HG02852 (cell line): ENCODE data around the gene GRAMD4.

Source experiments
- ATAC-seq: cut with Tn5 transposase; IDR thresholded peaks from one replicate; pipeline ENCODE4 v1.9.1; 2021; ENCODE audit warnings: mild to moderate bottlenecking, moderate library complexity; ENCODE audit not compliant: unreplicated experiment

Gene GRAMD4

DNA sequence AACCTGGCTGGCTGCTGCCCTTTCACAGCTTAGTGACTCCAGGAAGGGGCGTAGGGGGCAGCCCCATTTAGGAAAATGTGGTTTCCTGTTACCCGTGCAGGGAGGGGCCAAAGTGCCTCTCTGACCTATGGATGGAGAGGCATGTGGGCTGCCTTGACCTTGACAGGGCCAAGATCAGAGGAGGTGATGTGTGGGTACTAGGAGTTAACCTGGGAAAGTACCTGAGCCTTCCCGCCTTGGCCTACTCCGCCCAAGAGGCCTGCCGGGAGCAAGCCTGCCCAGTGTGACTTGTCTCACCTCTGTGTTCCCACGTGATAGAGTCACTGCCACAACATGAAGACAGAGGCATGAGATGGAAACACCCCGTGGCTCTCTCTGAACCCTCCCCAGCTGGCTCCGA is 33.4 kb downstream of the GRAMD4 start:
- ATAC-seq = no peak

DNA sequence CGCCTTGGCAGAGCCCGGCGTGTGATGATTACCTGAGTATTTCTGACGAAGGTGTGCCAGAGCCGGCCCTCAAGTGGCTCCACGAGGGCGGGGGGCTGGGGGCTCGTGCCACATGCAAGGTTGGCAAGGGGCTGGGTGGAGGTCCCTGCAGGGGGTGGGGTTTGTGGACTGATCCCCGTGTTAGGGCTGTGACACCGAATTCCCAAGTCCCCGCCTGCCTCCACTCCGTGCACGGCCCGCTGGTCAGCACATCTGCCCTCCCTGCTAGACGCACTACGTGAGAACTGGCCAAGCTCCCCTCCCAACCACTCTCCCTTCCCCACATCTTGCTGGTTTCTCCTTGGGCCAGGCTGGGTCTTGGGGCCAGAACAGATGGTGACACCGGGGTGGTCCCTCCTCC is 34.2 kb downstream of the GRAMD4 start:
- no peak for ATAC-seq

DNA sequence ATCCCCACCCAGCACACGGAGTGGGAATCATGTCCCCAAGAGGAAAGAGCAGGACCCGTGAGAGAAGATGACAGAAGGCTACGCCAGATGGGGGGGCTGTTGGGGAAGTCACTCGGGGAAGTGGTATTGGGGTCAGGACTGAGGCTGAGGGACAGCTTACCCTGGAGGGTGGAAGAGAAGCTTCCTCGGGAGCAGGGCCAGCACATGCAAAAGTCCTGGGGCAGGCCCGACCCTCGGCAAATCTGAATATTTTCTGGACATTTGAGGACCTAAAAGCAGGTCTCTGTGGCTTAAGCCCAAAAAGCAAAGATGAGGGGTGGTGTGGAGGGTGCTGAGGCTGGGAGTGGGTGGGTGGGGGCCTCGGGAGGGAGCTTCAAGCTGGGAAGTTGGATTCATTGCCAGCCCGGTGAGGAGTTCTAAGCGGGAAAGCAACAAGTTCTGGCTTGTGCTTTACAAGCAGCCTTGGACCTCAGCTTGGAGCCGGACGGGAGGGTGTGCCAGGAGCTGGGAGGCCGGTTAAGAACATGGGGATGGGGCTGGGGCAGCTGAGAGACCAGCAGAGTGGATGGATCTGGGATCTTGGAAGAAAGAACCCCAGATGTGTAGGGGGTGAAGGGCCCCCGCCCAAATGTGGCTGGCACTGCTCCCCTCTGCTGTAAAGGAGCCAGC is 34.9 kb downstream of the GRAMD4 start:
- no peak for ATAC-seq

DNA sequence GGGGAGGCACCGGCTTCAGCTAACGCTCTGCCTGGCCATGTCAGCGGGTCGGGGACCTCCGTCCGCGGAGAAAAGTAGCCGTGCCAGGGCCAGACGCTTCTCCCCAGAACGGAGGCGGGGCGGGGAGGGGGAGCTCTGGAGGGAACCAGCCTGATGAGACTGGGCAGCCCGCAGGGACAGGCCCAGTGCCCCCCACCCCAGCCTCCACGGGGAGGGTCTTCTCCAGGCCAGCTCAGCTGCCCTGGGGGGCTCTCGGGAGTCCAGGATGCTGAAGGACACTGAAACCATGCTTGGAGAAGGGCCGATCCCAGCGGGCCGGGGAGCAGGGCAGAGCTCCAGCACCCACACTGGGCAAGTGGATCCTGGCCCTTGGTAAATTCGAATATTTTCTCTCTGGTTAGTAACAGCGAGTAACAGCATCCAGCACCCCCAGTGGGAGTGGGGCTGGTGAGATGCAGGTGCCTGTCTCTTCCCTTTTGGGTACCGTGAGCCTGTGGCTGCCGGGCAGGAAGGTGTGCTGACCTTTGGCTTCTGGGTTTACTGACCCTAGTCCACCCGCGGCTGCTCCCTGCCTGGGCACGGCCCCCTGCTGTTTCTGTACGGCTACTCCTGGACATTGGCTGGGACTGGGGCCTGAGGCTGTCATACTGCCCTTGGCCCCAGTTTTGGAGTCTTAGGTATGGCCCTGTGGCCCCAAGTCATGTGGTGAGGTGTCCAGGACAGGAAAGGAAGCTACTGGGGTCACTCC is 35.8 kb downstream of the GRAMD4 start:
- ATAC-seq = no peak

DNA sequence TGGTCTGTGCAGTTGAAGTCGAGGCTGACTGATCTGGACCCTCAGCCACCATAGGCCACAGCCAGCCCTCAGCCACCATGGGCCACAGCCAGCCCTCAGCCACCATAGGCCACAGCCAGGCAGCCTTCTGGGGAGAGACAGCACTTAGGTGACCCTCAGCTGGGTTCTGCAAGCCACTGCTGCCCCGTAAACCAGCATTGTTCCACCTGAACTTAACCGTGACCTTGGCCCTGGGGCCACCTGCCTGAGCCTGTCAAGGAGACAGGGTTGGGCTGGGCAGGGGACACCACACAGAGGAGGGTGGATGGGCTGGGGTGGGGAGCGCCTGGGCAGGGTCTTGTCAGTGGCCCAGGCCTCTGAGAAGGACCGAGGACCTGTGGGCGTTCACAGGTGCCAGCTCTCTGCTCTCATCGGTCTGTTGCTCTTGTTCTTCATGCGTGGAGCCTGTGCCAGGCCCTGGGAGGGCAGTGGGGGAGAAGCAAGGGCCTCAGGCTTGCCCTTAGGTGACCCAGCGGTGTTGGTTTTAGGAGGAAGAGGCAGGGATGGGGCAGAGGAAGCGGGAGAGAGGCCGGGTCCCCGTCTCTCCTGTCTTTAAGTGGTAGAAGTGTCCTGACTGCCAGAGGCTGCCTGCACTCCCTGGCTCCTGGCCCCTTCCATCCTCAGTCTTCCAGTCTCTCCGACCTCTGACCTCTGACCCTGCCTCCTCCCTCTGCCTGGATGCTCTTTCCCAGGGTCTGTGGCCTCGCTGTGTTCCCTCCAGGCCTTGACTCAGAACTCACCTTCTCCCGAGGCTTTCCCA is 36.9 kb downstream of the GRAMD4 start:
- no peak for ATAC-seq

DNA sequence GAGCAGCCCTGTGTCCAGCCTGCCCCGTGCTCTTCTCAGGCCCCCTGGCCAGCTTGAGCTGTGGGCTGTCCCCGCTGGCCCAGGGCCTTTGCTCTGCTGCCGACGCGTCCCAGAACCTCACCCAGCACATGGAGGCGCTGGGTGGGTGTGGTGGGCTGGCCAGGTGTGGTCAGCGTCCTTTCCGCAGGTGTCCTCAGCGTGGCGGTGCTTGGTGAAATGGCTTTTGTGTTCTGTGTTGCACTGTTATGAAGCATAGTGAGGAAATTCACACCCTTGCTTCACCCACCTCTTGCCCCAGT is 37.4 kb downstream of the GRAMD4 start:
- ATAC-seq = no peak

DNA sequence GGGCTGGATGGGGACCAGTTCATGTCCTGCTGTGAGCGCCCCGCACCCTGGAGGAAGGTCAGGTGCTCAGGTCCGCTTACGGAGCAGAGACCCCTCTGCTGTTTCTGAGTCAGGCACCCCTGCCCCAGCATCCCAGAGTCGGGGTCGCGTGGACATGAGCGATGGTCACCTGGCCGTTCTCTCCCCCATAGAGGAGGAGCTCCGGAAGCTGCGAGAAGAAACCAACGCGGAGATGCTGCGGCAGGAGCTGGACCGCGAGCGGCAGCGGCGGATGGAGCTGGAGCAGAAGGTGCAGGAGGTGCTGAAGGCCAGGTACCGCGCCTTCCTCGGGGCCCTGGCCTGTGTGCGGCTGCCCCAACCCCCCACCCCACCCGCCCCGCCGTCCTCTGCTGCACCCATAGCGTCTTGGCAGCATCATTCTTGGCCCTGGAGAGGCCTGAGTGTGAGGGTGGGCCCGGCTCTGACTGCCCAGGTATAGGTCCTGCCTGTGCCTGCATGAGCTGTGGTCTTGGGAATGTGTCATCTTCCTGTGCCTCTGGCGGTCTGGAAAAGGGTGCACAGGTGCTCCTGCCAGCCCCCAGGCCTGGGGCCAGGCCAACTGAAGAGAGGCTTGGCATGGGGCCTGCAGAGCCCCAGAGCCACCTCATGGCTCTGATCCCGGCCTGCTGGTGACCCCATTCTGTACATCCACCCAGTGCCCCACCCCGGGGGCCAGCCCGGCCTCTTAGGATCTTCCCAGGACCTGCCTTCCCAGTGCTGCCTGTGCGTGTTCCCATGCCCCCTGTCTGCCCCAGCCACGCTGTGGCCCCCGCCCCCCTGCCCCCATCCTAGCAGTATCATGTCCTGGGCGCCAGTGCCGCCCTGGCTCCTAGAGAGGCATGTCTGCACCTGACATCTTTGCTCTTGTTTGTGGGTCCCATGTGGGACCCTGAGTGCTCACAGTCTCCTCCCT is 38.1 kb downstream of the GRAMD4 start:
- no peak for ATAC-seq

DNA sequence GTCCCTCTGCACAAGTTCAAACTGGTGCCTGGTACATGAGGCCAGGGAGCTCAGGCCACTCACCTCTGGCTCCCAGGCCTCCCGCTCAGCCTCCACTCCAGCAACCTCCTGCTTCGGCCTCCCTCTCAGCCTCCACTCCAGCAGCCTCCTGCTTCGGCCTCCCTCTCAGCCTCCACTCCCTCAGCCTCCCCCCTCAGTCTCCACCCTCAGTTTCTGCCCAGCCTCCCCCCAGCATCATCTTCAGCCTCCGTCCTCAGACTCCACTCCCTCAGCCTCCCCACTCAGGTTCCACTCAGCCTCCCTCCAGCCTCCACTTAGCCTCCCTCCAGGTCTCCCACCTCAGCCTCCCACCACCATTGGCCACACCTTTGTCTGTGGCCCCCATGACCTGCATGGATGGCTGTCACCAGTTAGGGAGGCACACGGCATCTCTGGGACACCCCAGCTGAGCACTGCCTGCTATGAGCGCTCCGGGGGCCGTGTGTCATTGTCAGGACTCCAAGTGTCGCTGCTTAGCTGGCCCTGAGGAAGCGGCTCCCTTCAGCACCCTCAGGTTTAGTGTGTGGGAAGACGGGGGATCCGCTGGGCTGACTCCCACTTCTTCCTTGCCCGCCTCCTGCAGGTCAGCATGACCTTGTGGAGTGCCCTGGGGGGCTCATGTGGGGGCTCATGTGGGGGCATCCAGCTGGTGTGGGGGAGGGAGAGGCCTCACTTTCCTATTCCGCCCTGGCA is 39.0 kb downstream of the GRAMD4 start:
- ATAC-seq = no peak

DNA sequence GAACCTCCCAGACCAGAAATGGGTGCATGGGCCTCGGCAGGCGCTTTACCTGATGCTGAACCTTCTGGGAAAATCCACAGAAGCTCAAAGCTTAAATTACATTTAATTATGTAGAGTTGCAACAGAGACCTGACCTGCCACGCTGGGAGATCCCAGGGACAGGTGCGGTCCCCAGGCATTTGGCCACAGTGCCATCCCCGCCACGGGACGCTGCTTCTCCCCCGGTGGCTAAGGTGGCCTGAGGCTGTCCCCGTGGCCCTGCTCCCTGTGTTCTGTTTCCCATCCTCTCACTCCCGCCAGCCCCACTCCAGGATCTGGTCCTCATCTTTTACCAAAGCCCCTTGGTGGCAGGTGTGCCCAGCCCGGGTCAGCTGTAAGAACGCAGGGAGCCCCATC is 39.6 kb downstream of the GRAMD4 start:
- ATAC-seq = no peak

DNA sequence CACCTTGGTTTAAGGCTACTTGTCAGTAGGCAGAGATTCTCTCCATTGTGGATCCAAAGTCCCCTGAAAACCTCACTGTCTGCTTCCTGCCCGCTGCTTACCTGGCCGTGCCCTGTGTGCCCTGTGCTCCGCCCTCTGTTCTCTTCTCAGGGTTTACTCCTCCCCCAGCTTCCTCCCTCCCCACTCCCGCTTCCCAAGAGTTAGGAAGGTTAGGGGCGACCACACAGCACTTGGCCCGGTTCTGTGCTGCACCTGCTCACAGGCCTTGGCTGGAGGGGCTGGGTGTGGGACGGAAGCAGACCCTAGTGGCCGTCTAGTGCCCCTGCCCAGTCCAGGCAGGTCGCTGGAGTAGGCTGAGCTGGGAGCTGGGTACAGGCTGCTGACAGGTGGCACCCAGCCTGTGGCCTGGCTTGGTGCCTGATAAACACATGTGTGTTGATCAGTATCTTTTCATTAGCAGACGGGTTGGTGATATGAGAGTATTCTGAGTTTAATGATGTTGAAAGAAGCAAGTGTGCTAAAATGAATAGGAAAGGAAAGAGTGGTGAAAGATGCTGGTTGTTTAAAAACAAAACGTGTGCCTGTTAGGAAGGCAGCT is 40.5 kb downstream of the GRAMD4 start:
- no peak for ATAC-seq

DNA sequence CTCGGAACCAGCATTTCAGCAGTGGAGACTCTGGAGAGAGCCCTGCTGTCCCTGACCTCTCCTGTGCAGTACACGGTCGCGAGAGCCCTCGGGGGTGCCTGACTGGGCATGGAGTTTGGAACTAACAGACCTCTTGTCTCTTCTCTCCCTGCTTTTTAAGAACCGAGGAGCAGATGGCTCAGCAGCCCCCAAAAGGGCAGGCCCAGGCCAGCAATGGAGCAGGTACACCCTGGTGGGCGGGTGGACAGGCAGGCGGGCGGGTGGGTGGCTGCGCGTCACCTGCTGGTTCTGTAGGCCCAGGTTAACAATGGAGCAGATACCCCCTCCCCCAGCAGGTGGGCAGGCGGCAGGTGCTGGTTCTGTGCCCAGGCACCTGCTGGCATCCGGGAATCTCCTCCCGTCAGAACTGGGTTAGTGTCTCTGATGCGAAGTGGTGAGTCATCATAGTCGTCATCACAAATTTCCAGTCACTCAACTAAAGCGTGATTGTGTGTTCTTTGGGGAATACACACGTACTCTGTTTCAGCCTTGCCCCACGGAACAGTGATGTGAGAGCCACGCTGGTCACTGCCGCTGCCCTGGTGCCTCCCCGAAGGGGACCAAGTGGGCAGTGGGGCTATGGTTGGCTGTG is 41.1 kb downstream of the GRAMD4 start:
- no peak for ATAC-seq

DNA sequence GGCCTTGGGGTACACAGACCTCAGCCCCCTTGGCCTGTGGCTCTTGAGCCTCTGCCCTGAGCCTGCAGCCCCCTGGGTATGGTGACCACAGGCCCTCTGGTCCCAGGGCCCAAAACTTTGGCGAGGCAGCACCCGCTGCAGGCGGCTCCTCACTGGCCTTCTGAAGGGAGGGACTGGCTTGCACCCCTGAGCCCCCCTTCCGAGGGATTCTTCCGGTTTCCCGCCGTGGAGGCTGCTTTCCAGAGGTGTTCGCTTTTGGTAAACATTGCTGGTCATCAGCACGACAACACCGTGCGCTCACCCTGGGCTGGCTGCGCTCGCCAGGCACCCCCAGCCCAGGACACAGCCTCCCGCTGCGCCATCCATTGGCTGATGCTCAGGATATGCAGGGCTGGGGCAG is 42.0 kb downstream of the GRAMD4 start:
- no peak for ATAC-seq

DNA sequence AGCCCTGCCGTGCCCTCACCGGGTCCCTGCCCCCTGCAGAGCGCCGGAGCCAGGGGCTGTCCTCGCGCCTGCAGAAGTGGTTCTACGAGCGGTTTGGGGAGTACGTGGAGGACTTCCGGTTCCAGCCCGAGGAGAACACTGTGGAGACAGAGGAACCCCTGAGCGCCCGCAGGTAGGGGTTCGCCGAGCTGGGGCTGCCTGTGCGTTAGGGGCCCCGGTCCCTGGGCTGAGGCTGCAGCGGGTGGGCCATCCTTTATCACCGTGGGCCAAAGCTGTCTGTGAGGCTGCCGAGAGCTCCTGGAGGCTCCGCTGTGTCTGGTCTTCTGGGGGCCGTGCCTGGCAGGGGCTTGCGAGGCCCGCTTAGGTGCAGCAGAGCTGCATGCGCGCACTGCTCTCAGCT is 42.8 kb downstream of the GRAMD4 start:
- no peak for ATAC-seq

DNA sequence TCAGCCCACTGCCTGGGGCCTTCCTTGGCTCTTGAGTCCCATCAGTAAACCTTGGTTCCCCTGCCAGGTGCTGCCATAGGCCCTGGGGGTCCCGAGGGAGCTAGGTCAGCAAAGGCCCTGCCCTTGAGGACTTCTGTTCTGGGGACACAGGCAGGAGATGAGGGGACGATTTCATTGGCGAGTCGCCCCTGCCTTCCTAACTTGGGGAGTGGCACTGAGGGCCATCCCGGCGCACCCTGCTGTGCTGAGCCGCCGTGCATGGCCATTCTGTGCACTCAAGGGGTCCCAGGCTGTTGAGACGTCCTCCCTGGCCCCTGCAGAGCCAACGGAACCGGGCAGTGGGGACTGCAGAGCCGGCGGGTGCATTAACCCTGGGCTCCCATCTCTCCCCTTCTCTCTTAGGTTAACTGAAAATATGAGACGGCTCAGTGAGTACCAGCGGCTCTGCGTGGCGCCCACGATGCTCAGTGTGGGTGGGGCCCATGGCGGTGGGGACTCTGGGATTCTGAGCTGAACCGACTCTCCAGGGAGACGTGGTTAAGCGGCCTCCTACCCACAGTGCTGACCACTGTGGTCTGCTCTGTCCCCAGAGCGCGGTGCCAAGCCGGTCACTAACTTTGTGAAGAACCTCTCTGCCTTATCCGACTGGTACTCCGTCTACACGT is 43.4 kb downstream of the GRAMD4 start:
- no peak for ATAC-seq

DNA sequence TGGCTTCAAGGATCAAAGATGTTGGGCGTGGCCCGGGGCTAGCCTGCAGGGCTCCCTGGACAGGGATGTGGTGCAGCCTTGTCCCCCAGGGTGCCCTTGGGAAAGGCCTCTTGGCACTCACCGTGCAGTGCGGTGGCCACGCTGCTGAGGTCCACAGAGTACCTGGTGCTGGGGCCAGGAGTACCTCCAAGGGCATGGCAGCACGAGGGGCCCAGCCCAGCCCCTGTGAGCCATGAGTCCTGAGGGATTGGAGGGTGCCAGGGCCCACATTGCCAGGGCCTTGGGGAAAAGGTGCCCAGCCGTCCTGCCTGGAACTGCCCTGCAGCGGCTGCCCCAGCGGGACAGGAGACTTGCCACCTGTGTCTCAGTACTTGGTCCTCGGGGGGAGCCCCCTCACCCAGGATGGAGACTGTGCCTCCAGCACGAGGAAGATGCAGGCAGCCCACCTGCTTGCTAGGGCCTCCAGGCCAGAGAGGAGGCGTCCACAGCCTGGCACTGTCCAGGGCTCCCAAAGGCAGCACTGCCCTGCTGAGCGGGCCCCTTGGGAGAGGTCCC is 44.2 kb downstream of the GRAMD4 start:
- ATAC-seq = no peak

DNA sequence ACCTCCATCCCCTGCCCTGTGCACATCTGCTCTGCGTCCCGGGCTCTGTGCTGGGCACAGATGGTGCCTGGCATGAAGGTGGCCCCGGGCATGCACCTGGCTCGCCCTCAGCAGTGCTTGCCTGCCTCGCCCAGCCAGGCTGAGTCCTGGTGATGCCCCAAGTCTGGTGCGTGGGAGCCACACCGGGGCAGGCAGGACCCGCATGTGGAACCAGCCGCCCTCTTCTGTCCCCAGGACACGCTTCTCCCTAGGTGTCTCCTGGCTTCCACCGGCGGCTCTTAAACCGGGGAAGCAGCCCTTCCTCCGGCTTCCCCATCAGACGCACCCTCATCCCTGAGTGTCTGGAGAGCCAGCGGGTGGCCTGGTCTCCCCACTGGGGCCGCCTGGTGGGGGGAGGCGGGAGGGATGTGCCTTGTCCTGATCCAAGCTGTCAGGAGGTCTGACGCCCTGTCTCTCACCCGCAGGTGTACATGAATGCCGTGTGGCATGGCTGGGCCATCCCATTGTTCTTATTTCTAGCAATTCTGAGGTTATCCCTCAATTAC is 45.0 kb downstream of the GRAMD4 start:
- ATAC-seq = no peak

DNA sequence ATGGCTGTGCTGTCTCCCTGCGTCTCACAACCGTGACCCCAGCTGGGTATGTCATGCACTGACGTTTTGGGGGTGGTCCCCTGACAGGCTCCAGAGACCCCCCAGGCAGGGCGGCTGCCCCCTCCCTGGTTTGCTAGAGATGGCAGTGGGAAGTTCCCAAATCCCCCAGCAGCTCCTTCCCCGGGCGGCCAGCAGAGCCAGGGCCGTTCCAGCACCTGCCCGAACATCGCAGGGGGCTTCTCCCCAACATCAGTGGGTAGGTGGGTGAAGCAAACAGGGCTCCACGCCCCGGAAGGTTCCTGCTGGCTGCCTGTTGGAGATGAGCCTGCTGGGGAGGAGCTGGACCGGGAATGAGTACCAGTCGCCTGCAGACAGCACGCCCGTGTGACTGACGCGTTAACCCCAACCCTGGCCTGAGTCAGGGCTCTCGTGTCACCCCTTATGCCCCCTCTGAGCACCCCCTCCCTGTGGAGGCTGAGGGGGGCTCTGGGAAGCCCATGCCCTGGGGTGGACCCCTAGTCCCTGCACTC is 45.6 kb downstream of the GRAMD4 start:
- no peak for ATAC-seq

DNA sequence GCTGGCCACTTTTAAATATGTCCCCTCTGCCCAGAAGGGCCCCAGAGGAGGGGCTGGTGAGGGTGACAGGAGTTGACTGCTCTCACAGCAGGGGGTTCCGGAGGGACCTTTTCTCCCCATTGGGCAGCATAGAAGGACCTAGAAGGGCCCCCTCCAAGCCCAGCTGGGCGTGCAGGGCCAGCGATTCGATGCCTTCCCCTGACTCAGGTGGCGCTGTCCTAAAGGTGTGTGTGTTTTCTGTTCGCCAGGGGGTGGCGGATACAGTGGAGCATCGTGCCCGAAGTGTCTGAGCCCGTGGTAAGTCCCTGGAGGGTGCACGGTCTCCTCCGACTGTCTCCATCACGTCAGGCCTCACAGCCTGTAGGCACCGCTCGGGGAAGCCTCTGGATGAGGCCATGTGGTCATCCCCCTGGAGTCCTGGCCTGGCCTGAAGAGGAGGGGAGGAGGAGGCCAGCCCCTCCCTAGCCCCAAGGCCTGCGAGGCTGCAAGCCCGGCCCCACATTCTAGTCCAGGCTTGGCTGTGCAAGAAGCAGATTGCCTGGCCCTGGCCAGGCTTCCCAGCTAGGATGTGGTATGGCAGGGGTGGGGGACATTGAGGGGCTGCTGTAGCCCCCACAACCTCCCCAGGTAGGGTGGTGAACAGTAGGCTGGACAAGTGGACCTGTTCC is 46.5 kb downstream of the GRAMD4 start:
- no peak for ATAC-seq
